Coronary artery (tissue), 2 donors: ENCODE data around the gene NUMBL.
A peak's percentile ranks its signal among the peaks of the same experiment; 100 is the strongest.

Source experiments
- DNase-seq: peaks from one replicate; pipeline ENCODE4 v3.0.0-alpha.2; 2017; ENCODE audit warnings: low spot score
- H3K27ac ChIP-seq, 2 donors: fragments of 200-600 bp; sonication (generic); one replicate each; pipeline ENCODE4 v1.5.1; 2016 to 2019
- H3K4me3 ChIP-seq: fragments of 200-600 bp; sonication (generic); 2 replicates; pipeline ENCODE4 v1.5.1; 2016; ENCODE audit warnings: mild to moderate bottlenecking, moderate library complexity
- TF ChIP-seq, protein P1 (sequence below): fragments of 200-600 bp; sonication (generic); IDR thresholded peaks from one replicate; pipeline ENCODE4 v1.5.1; 2019; ENCODE audit warnings: antibody characterized with exemption

NUMBL gene

DNA sequence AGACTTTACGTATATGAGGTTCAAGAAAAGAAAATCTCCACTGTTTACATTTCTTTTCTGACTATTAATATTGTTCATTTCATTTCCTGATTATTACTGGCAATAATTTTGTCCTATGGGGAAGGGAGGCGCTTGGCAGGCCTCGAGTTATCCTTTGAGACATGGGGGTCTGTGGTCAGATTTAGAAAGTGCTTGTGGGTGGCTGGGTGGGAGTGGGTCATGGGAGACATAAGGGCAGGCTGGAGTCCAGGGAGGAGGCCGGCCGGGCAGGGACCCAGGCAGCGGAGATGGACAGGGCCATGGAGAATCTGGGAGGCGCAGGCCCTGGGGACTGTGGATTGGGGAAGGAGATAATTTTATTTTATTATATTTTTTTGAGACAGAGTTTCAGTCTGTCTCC, 49.2 kb downstream of the NUMBL start:
- Histone ChIP-seq H3K27ac (peak overlapping the region; percentile 82 to 92), H3K4me3 (no peak overlapping the region)
- DNase-seq: no peak
- TF ChIP-seq, protein P1, sequence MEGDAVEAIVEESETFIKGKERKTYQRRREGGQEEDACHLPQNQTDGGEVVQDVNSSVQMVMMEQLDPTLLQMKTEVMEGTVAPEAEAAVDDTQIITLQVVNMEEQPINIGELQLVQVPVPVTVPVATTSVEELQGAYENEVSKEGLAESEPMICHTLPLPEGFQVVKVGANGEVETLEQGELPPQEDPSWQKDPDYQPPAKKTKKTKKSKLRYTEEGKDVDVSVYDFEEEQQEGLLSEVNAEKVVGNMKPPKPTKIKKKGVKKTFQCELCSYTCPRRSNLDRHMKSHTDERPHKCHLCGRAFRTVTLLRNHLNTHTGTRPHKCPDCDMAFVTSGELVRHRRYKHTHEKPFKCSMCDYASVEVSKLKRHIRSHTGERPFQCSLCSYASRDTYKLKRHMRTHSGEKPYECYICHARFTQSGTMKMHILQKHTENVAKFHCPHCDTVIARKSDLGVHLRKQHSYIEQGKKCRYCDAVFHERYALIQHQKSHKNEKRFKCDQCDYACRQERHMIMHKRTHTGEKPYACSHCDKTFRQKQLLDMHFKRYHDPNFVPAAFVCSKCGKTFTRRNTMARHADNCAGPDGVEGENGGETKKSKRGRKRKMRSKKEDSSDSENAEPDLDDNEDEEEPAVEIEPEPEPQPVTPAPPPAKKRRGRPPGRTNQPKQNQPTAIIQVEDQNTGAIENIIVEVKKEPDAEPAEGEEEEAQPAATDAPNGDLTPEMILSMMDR: no peak

DNA sequence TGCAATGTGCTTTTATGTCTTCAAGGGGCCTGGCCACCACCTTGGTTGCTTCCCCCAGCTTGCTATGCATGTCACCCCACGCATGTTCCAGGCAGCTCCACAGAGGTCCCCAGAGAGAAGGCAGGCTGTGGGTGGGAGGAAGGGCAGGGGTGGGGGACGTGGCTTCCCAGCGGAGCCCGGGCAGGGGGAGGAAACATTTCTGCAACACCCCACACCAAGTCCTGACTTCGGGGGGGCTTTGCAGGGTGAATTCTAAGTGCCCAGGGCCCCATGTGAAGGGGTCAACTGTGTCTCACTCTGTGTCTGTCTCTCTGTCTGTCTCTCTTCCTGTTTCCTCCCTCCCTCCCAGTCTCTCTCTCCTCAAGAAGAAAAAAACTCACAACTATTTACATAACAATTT, 49.7 kb downstream of the NUMBL start:
- Histone ChIP-seq H3K4me3 (peak overlapping the region; percentile 45), H3K27ac (peak overlapping the region; percentile 82 to 91)
- DNase-seq: no peak
- TF ChIP-seq, protein P1: no peak

- Histone ChIP-seq H3K4me3 (no peak overlapping the region), H3K27ac (peak overlapping the region; percentile 82 to 91)
- TF ChIP-seq, protein P1: no peak
- DNase-seq: no peak
These were observed 50.8 kb downstream of the NUMBL start for GRCh38 chr19:40639638-40639982.

- TF ChIP-seq, protein P1: no peak
- no peak for DNase-seq
- no peak overlapping the region for H3K4me3 ChIP-seq
- no peak overlapping the region for H3K27ac ChIP-seq
These were observed 52.1 kb downstream of the NUMBL start for GRCh38 chr19:40638327-40638726.

DNA sequence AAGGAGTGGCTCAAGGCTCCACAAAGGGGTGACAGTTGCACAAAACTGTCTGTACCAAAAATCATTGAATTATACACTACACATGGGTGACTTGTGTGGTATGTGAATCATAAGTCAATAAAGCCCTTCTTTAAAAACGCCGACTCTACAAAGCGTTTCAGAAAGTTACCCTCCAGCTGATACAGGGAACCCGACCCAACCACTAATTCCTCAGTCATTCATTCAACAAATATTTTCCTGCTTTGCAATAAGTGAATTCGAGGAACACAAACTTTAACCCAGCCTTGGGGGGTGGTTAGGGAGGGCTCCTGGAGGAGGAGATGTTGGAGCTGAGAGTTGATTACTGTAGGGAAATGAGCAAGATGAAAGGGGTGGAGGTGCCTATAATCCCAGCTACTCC, 57.2 kb downstream of the NUMBL start:
- Histone ChIP-seq H3K27ac (no peak overlapping the region), H3K4me3 (no peak overlapping the region)
- no peak for DNase-seq
- TF ChIP-seq, protein P1: no peak

GRCh38 chr19:40632311-40633036, 58.0 kb downstream of the NUMBL start:
- TF ChIP-seq, protein P1: no peak

DNA sequence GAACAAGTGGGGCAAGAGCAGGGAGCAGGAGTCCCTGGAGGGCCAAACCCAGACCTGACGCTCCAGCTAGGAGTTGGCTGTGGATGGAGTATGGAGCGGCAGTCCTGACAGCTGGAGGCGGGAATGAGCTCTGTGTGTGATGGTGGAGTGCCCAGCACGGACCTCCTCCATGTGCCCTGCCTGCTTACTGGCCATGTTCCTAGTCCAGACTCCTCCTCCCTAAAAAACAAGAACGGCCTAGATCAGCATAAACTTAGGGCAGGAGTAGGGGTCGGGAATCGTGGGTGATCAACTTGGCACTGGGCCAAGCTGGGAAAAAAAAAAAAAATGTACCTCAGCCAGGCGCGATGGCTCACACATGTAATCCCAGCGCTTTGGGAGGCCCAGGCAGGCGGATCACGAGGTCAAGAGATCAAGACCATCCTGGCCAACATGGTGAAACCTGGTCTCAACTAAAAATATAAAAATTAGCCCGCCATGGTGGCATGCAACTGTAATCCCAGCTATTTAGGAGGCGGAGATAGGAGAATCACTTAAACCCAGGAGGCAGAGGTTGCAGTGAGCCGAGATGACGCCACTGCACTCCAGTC, 59.8 kb downstream of the NUMBL start:
- TF ChIP-seq, protein P1: no peak
- Histone ChIP-seq H3K27ac (no peak overlapping the region), H3K4me3 (no peak overlapping the region)
- no peak for DNase-seq

More at GRCh38 chr19:40632311-40633036, 58.0 kb downstream of the NUMBL start:
- Histone ChIP-seq H3K27ac (no peak overlapping the region), H3K4me3 (no peak overlapping the region)
- DNase-seq: no peak
